B cell (primary cell): ENCODE data around the gene CAMK1D. TPM values are rescaled to one million over a fixed set of nuclear protein-coding genes. Genes with fewer than 3 reads are reported as not detected.

ENCODE experiments used
- ATAC-seq: fragments of 200-7000 bp; cut with Tn5 transposase; one replicate; pipeline ENCODE4 v1.10.0; 2021; ENCODE audit warnings: low read depth, mild to moderate bottlenecking, moderate number of reproducible peaks, moderate library complexity
- CTCF ChIA-PET: fragments of 350-600 bp; sonication (Branson Sonifier 250); formaldehyde crosslinking; loops from one replicate; lab custom pipeline; 2021; ENCODE audit warnings: antibody characterized with exemption, inconsistent platforms; lab: Charles Lee
- POLR2A ChIA-PET: fragments of 350-600 bp; sonication (Branson Sonifier 250); formaldehyde crosslinking; loops from one replicate; lab custom pipeline; 2021; ENCODE audit warnings: antibody characterized with exemption; lab: Charles Lee
- DNase-seq: peaks from one replicate; pipeline ENCODE4 v3.0.0; 2013
- H2AFZ ChIP-seq: 2 replicates; pipeline ENCODE4 v1.6.1; 2012; ENCODE audit warnings: mild to moderate bottlenecking, low read depth, low read length; ENCODE audit not compliant: insufficient read depth, poor library complexity, severe bottlenecking
- H3K27ac ChIP-seq, 2 donors: 1 replicate in 1 of 2; 2 replicates in 1 of 2; pipeline ENCODE4 v1.5.1; 2012 to 2013; ENCODE audit warnings: low read length in 2 of 2, mild to moderate bottlenecking in 2 of 2, moderate library complexity in 1 of 2
- H3K27me3 ChIP-seq, 4 experiments: fragments of 200-600 bp in 1 of 4; sonication (generic) in 1 of 4; replicated peaks in 1 of 4; 1 replicate in 2 of 4; 2 replicates in 2 of 4; pipeline versions ENCODE4 v1.6.1 to v1.7.0; 2013 to 2016; ENCODE audit warnings: low read length in 3 of 4, mild to moderate bottlenecking in 2 of 4, mixed read lengths in 1 of 4, moderate library complexity in 1 of 4; ENCODE audit not compliant: insufficient read depth in 4 of 4, control insufficient read depth in 3 of 4; ENCODE audit errors: control extremely low read depth in 1 of 4
- H3K36me3 ChIP-seq, 2 experiments: replicated peaks in 1 of 2; 1 replicate in 1 of 2; 2 replicates in 1 of 2; pipeline versions ENCODE4 v1.6.1 to v1.7.1; 2013; ENCODE audit warnings: low read length in 1 of 2; ENCODE audit not compliant: insufficient read depth in 2 of 2, control insufficient read depth in 1 of 2; ENCODE audit errors: control extremely low read depth in 1 of 2, extremely low read depth in 1 of 2
- H3K4me1 ChIP-seq, 2 donors: fragments of 200-600 bp in 1 of 2; sonication (generic) in 1 of 2; 1 replicate in 1 of 2; 2 replicates in 1 of 2; pipeline versions ENCODE4 v1.5.1 to v1.6.1; 2013 to 2017; ENCODE audit warnings: low read length in 2 of 2; ENCODE audit not compliant: control insufficient read depth in 2 of 2, insufficient read depth in 2 of 2
- H3K4me2 ChIP-seq: replicated peaks from 2 replicates; pipeline ENCODE3; 2012; ENCODE audit warnings: mild to moderate bottlenecking, low read depth, low read length; ENCODE audit not compliant: poor library complexity, severe bottlenecking
- H3K4me3 ChIP-seq, 5 experiments: fragments of 200-600 bp in 1 of 5; sonication (generic) in 1 of 5; 1 replicate in 3 of 5; 2 replicates in 2 of 5; pipeline versions ENCODE4 v1.5.1 to v1.7.0; 2011 to 2016; ENCODE audit warnings: low read length in 4 of 5, mild to moderate bottlenecking in 4 of 5, low read depth in 2 of 5, control low read depth in 1 of 5, moderate library complexity in 1 of 5; ENCODE audit not compliant: insufficient read depth in 1 of 5; ENCODE audit errors: control extremely low read depth in 1 of 5, extremely low read depth in 1 of 5
- H3K79me2 ChIP-seq: fragments of 200-600 bp; sonication (generic); one replicate; pipeline ENCODE4 v1.6.0; 2016; ENCODE audit warnings: low read length; ENCODE audit not compliant: control insufficient read depth, insufficient read depth
- H3K9ac ChIP-seq: fragments of 200-600 bp; sonication (generic); 2 replicates; pipeline ENCODE4 v1.6.1; 2017; ENCODE audit warnings: mild to moderate bottlenecking, low read length, moderate library complexity
- H3K9me3 ChIP-seq, 3 donors: one replicate each; pipeline versions ENCODE4 v1.6.1 to v1.7.1; 2013; ENCODE audit warnings: low read length in 2 of 3; ENCODE audit not compliant: control insufficient read depth in 2 of 3, insufficient read depth in 1 of 3; ENCODE audit errors: control extremely low read depth in 1 of 3
- H4K20me1 ChIP-seq: 2 replicates; pipeline ENCODE4 v1.6.0; 2012; ENCODE audit warnings: mild to moderate bottlenecking, low read length; ENCODE audit not compliant: insufficient read depth, control insufficient read depth, poor library complexity, severe bottlenecking
- H3K27ac Mint-ChIP-seq: one replicate; pipeline ENCODE4 v1.8.0; 2021; ENCODE audit warnings: mixed read lengths
- H3K27me3 Mint-ChIP-seq: one replicate; pipeline ENCODE4 v1.8.0; 2021; ENCODE audit warnings: mixed read lengths
- H3K4me1 Mint-ChIP-seq: one replicate; pipeline ENCODE4 v1.8.0; 2021; ENCODE audit warnings: mixed read lengths
- H3K4me3 Mint-ChIP-seq: one replicate; pipeline ENCODE4 v1.8.0; 2021; ENCODE audit warnings: mixed read lengths
- H3K9me3 Mint-ChIP-seq: one replicate; pipeline ENCODE4 v1.8.0; 2022; ENCODE audit warnings: mixed read lengths; ENCODE audit not compliant: insufficient read depth
- EZH2 ChIP-seq: IDR thresholded peaks from 2 replicates; pipeline ENCODE4 v1.6.1; 2012; ENCODE audit warnings: borderline replicate concordance, low read depth, mild to moderate bottlenecking, moderate library complexity, low read length; ENCODE audit not compliant: insufficient read depth, poor library complexity, severe bottlenecking
- WGBS: methylation state at CpG from one replicate; pipeline ENCODE4 v1.1.5; 2013; ENCODE audit warnings: missing lambda C conversion rate; ENCODE audit not compliant: insufficient coverage; 5-methylcytosine and 5-hydroxymethylcytosine counted together
- intact Hi-C: fragments of 100-400 bp; cut with micrococcal nuclease; formaldehyde crosslinking; loops from one replicate; pipeline ENCODE4 v1.10.0; 2022
- polyA plus RNA-seq: library from polyadenylated mRNA; depleted of rRNA; stranded (reverse); fragments of >200 nt; gene quantifications from 2 replicates; pipeline ENCODE4 v1.2.3, GENCODE V29; 2012
- total RNA-seq, 2 donors: library from RNA; stranded (reverse); fragments of 120-200 nt in 1 of 2; gene quantifications; 1 replicate in 1 of 2; 2 replicates in 1 of 2; pipeline versions ENCODE4 v1.2.3 to v1.2.4, GENCODE V29; 2013 to 2022
- TF ChIP-seq, protein P1 (sequence below): fragments of 200-600 bp; IDR thresholded peaks from one replicate; pipeline ENCODE4 v1.8.0; 2022; ENCODE audit warnings: antibody characterized with exemption, mild to moderate bottlenecking

The CAMK1D gene
- total and polyA plus RNA-seq, 2 donors (not counting 1 experiment from before 2014, with no cell fraction given), result 34.1 to 69.7 TPM

DNA sequence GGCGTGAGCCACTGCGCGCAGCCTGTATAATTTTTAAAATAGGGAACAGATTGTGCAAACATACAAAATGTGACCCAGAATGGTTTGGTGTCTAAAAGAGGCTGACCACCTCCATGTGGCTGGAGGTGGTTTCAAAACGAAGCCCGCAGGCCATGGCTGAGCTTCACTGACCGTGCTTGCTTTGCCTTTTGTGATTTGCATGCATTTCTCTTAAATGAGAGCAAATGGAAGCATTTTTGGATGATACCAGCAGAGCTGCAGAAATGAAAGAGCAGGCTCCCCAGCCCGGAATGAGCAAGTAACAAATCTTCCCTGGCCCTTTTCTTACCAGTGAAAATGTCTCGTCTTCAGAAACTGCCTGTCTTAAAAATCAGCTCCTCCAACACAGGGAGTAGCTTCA, 239.9 kb downstream of the CAMK1D start:
- Histone ChIP-seq H3K27me3 (no peaks in the 10 kb centered on the region), H3K4me1 (peaks cover 24 to 27% of the 10 kb centered on the region in 2 donors), H3K36me3 (no peaks in the 10 kb centered on the region), H3K9me3 (peaks cover 0 to 13% (median 5%) of the 10 kb centered on the region in 3 donors), H3K79me2 (peaks cover 92% of the 10 kb centered on the region), H2AFZ (no peak overlapping the region), H3K4me3 (no peak overlapping the region), H3K9ac (no peak overlapping the region), H4K20me1 (peaks cover 56% of the 10 kb centered on the region), H3K27ac (no peak overlapping the region), H3K4me2 (no peak overlapping the region)
- ATAC-seq, result no peak
- TF ChIP-seq, protein P1, sequence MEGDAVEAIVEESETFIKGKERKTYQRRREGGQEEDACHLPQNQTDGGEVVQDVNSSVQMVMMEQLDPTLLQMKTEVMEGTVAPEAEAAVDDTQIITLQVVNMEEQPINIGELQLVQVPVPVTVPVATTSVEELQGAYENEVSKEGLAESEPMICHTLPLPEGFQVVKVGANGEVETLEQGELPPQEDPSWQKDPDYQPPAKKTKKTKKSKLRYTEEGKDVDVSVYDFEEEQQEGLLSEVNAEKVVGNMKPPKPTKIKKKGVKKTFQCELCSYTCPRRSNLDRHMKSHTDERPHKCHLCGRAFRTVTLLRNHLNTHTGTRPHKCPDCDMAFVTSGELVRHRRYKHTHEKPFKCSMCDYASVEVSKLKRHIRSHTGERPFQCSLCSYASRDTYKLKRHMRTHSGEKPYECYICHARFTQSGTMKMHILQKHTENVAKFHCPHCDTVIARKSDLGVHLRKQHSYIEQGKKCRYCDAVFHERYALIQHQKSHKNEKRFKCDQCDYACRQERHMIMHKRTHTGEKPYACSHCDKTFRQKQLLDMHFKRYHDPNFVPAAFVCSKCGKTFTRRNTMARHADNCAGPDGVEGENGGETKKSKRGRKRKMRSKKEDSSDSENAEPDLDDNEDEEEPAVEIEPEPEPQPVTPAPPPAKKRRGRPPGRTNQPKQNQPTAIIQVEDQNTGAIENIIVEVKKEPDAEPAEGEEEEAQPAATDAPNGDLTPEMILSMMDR, result no peak
- no peak for TF ChIP-seq EZH2
- intact Hi-C loops, result no loop called here
- DNase-seq, result no peak
- WGBS, result 72% methylated on average over 6 of the region's 8 CpGs
- CTCF ChIA-PET, result no interaction called here
- Mint-ChIP-seq H3K9me3 (no peaks in the 10 kb centered on the region), H3K27ac (peak overlapping the region; percentile 20), H3K4me3 (no peak overlapping the region), H3K4me1 (peaks cover 52% of the 10 kb centered on the region), H3K27me3 (no peaks in the 10 kb centered on the region)
- POLR2A ChIA-PET, result no interaction called here

DNA sequence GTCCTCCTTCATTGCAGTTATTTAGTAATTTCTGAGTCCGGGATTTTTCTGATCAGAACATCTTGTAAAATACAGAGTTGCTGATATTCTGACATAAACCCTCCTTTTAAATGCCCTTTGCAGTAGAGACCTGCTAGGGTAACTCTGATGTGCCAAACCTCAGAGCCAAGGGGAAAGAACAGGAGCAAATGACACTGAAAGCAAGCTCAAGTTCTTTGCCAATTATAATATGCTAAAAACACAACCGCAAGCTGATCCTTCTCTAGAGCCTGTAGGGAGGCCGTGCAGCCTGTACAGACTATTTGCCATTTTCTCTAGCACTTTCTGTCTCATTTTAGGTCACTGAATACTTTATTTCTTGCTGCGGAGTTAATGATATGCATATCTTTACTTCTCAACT, 240.4 kb downstream of the CAMK1D start:
- Histone ChIP-seq H4K20me1 (peaks cover 56% of the 10 kb centered on the region), H3K9ac (no peak overlapping the region), H3K9me3 (peaks cover 0 to 8% (median 5%) of the 10 kb centered on the region in 3 donors), H3K4me3 (no peak overlapping the region), H2AFZ (no peak overlapping the region), H3K36me3 (no peaks in the 10 kb centered on the region), H3K4me2 (no peak overlapping the region), H3K79me2 (peaks cover 92% of the 10 kb centered on the region), H3K4me1 (peaks cover 29 to 32% of the 10 kb centered on the region in 2 donors), H3K27me3 (no peaks in the 10 kb centered on the region), H3K27ac (no peak overlapping the region)
- POLR2A ChIA-PET, result interaction anchor here (0.6 kb wide), 1 partner anchor 362 kb away, joined by 3 read pairs; no protein-coding TSS in a partner anchor
- H3K27me3 Mint-ChIP-seq, result no peaks in the 10 kb centered on the region
- H3K9me3 Mint-ChIP-seq, result no peaks in the 10 kb centered on the region
- no peak for DNase-seq
- intact Hi-C loops, result no loop called here
- H3K27ac Mint-ChIP-seq, result no peak overlapping the region
- CTCF ChIA-PET, result no interaction called here
- WGBS, result 100% methylated on average over 2 of the region's 4 CpGs
- ATAC-seq, result no peak
- H3K4me1 Mint-ChIP-seq, result peaks cover 57% of the 10 kb centered on the region
- TF ChIP-seq, protein P1, result no peak
- TF ChIP-seq EZH2, result no peak
- no peak overlapping the region for H3K4me3 Mint-ChIP-seq
